AG10803 (cell line): Measurements from ENCODE around the gene STARD10.
A peak's percentile ranks its signal among the peaks of the same experiment; 100 is the strongest.

Experiments
- DNase-seq: peaks from one replicate; pipeline ENCODE4 v3.0.0; 2010; ENCODE audit warnings: low read depth
- H3K4me3 ChIP-seq: 2 replicates; pipeline ENCODE4 v1.5.1; 2011; ENCODE audit warnings: mild to moderate bottlenecking, low read length, control low read depth
- TF ChIP-seq, protein P1 (sequence below): conservative IDR thresholded peaks from 2 replicates; pipeline ENCODE4 v1.5.1; 2011; ENCODE audit warnings: mild to moderate bottlenecking, low read length, control low read depth, inconsistent platforms

Gene STARD10, protein sequence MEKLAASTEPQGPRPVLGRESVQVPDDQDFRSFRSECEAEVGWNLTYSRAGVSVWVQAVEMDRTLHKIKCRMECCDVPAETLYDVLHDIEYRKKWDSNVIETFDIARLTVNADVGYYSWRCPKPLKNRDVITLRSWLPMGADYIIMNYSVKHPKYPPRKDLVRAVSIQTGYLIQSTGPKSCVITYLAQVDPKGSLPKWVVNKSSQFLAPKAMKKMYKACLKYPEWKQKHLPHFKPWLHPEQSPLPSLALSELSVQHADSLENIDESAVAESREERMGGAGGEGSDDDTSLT

DNA sequence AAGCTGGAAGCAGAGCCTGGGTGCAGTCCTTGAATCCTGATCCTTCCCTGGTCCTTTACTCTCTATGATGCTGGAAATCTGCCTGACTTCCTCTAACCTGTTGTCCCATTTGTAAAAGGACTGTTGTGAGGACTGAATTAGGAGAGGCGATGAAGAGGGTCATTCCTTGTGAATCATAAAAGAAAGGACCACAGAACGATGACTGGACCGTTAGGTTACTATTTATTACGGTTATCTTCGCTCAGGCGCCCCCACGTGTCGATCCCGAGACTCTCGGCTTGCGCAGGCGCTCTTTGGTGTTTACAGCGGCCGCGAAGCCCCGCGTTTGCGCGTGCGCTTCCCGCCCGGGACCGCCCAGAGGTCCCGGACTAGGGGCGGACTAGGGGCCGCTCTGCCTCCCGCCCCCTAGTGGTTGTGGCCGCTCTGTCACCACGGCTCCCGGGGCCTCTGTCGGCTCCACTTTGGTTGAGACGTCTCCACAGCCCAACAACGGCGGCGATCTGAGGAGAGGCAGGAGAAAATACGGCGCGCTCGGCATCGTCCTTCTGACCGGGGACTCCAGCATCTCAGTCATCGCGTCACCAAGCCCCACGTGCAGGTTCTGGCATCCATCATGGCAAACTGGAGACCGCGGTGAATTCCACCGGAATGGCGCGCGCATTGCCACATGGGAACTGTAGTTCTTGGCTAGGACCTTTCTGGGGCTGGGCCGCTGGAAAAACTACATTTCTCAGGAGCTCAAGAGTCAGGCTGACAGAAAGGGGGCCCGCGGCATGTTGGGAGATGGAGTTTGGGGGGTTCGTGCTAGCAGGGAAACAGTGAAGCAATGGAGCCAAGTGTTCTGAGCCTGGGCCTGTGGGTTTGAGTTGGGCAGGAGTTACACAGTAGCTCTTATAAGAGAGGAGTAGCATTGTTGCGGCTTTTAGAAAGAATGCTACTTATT is at the start of gene STARD10:
Gene STARD10, minus strand, starts transcription at position 623 of the 943 bp plus-strand sequence. CDS start 12,866 bp downstream, outside the sequence.
- TF ChIP-seq, protein P1, sequence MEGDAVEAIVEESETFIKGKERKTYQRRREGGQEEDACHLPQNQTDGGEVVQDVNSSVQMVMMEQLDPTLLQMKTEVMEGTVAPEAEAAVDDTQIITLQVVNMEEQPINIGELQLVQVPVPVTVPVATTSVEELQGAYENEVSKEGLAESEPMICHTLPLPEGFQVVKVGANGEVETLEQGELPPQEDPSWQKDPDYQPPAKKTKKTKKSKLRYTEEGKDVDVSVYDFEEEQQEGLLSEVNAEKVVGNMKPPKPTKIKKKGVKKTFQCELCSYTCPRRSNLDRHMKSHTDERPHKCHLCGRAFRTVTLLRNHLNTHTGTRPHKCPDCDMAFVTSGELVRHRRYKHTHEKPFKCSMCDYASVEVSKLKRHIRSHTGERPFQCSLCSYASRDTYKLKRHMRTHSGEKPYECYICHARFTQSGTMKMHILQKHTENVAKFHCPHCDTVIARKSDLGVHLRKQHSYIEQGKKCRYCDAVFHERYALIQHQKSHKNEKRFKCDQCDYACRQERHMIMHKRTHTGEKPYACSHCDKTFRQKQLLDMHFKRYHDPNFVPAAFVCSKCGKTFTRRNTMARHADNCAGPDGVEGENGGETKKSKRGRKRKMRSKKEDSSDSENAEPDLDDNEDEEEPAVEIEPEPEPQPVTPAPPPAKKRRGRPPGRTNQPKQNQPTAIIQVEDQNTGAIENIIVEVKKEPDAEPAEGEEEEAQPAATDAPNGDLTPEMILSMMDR: peak; percentile 76
- peak within 1 kb of the TSS; percentile 83 for H3K4me3 ChIP-seq
- DNase-seq: peak; percentile 91

DNA sequence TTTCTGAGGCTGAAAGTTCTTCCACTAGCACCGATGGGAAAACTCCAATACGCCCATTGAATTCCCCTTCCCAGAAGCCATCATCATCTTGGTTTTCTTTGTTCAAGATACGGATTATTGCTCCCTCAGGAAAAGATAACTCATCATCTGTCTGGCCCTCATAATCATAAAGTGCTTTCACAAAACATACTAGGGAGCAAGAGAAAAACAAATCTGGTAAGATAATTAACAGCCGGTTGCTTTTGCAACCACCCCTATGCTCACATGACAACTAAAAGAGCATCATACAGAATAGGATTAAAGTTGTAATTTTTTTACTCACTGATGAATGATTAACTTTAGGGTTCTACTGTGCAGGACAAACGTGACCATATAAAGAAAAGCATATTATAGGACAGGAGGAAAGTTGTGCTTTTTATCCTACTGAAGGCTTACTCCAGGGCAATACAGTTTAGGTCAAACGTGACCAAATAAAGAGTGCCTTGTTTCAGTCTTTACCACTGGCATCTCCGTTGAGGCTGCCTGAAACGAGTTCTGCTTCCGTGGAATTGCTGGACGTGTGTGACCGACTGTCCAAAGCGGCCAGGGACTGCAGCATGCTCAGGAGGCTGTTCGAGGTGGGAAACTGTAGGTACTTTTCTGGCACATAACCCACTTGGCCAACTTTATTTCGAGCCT is 48.9 kb upstream of the STARD10 start:
- no peak overlapping the region for H3K4me3 ChIP-seq
- TF ChIP-seq, protein P1: no peak

DNA sequence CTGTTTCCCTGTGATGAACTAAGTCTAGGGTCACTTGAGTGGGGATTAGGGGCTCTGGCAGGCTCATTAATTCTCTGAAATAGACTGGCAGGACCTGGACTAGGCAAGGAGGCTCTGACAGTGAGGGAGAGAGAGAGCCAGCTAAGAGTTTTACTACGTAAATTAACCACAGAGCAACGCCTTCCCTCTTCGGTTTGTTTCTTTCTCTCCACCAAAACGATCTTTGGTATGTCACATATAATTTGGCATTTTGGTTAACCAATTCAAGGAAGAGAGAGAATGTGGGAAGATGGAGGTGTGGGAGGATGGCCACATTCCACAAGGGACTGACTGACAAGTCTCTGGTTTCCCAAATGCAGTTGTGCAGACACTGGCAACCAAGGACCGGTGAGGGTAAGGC is 48.3 kb upstream of the STARD10 start:
- no peak for DNase-seq
- TF ChIP-seq, protein P1: no peak
- no peak overlapping the region for H3K4me3 ChIP-seq

More for the DNA sequence above, 48.9 kb upstream of the STARD10 start:
- DNase-seq: no peak

DNA sequence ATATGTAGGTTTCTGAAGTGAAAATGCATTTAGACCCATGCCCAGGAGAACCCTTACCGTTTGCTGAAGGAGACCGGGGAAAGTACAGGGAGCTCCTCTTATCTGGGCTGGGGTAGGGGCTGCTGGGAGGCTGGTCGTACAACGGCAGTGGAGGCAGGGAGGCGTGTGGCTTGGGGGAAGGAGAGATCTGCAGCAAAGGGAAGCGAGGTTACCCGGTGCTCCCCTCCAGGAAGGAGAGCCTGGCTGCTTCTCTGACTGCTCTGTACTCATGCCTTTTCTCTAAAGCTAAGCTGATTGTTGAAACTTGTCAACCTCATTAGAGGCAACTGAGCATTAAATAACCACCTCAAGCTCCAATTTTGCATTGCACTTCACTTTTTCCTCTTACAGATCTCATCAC is 47.5 kb upstream of the STARD10 start:
- DNase-seq: no peak
- no peak overlapping the region for H3K4me3 ChIP-seq
- TF ChIP-seq, protein P1: no peak

DNA sequence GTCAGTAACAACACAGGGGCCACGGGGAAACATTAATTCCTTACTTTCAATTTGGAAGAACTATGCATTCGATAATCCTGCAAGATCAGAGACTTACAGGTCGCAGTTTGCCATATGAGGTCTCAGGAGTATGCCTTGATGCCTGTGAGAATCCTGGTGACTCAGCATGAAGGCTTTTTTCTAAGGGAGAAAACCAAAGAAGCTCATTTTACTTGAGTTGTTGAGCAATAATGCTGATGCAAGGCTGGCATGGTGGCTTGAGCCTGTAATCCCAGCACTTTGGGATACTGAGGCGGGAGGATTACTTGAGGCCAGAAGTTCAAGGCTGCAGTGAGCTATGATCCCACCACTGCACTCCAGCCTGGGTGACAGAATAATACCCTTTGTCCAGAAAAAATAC is 46.9 kb upstream of the STARD10 start:
- H3K4me3 ChIP-seq: no peak overlapping the region
- peak; percentile 91 for DNase-seq
- TF ChIP-seq, protein P1: no peak

DNA sequence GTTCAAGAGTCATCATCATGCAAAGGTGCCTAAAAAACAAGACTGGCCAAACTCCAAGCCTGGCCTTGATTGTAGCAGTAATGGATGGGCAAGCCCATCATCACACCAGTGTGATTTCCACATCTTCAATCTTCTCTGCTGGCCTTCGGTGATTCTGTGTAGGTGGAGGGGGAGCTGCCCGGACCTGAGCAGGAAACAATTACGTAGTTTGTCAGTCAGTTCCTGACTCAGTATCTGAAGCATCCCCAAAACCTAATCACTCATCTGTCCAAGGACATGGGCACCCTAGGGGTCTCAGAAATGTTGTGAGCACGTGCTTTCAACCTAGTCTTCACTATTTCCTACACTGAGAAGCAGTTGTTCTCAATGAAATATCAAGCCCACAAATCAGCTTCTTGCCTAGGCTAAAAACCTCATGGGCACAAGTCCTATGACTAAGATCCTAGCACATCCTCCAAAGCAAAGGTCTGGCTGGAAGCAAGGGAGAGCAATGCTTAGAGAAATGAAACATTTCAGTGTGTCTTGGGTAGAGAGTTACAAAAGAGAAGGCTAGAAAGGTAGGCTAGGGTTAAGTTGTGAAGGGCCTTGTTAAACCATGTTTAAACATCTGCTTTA is 45.0 kb upstream of the STARD10 start:
- H3K4me3 ChIP-seq: no peak overlapping the region
- TF ChIP-seq, protein P1: no peak
- no peak for DNase-seq
